ENCODE results near the gene HEPACAM.

GRCh38 chr11:124943741-124944140, 7.9 kb upstream of the HEPACAM start:
- TF ChIP-seq POLR2AphosphoS5 (IDR thresholded peaks at IDR 0.05; ENCODE audit: low read depth, low read length) (no peak), POLR2A (IDR thresholded peaks at IDR 0.05; ENCODE audit: low read depth, low read length) (no peak)

Measured in GM12892 (cell line).